Muscle of leg (tissue), 11 donors: ENCODE results near the gene CALHM4. TPM values are rescaled to one million over a fixed set of nuclear protein-coding genes. Genes with fewer than 3 reads are reported as not detected.

Source experiments
- DNase-seq: peaks from one replicate; pipeline ENCODE4 v3.0.0; 2013
- H3K27ac ChIP-seq: one replicate; pipeline ENCODE4 v1.5.1; 2013; ENCODE audit warnings: mild to moderate bottlenecking, low read length, control low read depth
- H3K27me3 ChIP-seq: one replicate; pipeline ENCODE4 v1.6.1; 2013; ENCODE audit warnings: low read length; ENCODE audit not compliant: control insufficient read depth, insufficient read depth
- H3K36me3 ChIP-seq: one replicate; pipeline ENCODE4 v1.6.1; 2013; ENCODE audit warnings: low read length; ENCODE audit not compliant: control insufficient read depth, insufficient read depth
- H3K4me1 ChIP-seq: one replicate; pipeline ENCODE4 v1.6.1; 2013; ENCODE audit warnings: low read length; ENCODE audit not compliant: control insufficient read depth, insufficient read depth
- H3K4me3 ChIP-seq: one replicate; pipeline ENCODE4 v1.5.1; 2013; ENCODE audit warnings: low read length, control low read depth
- H3K9me3 ChIP-seq: replicated peaks from 2 replicates; pipeline ENCODE4 v1.6.1; 2013; ENCODE audit warnings: low read depth, low read length; ENCODE audit not compliant: control insufficient read depth
- WGBS: methylation state at CpG from one replicate; pipeline ENCODE4 v1.1.5; 2013; ENCODE audit warnings: missing lambda C conversion rate; ENCODE audit not compliant: insufficient coverage; 5-methylcytosine and 5-hydroxymethylcytosine counted together
- polyA plus RNA-seq, 8 donors: library from polyadenylated mRNA; unstranded; fragments of 120-200 nt; gene quantifications; one replicate each; pipeline versions ENCODE4 v1.2.1 to v1.2.3, GENCODE V29; 2013; ENCODE audit warnings: inconsistent platforms in 1 of 8, low replicate concordance in 1 of 8; ENCODE audit not compliant: insufficient read length in 8 of 8, insufficient read depth in 1 of 8
- total RNA-seq: library from RNA; stranded (reverse); fragments of 120-200 nt; gene quantifications from one replicate; pipeline ENCODE4 v1.2.4, GENCODE V29; 2013

CALHM4 gene
- total and polyA plus RNA-seq, 9 donors, result 0.15 to 0.23 TPM; not detected in 7

GRCh38 chr6:116561377-116562018, 7.9 kb downstream of the CALHM4 start:
- no peak overlapping the region for H3K27ac ChIP-seq
- H3K36me3 ChIP-seq, result no peaks in the 10 kb centered on the region
- no peaks in the 10 kb centered on the region for H3K4me1 ChIP-seq
- peak; percentile 82 for DNase-seq
- no peak overlapping the region for H3K4me3 ChIP-seq
- H3K9me3 ChIP-seq, result no peaks in the 10 kb centered on the region
- 46% methylated on average over 6 of the region's 9 CpGs for WGBS
- H3K27me3 ChIP-seq, result peaks cover 6% of the 10 kb centered on the region

- H3K27ac ChIP-seq, result no peak overlapping the region
- H3K4me1 ChIP-seq, result no peaks in the 10 kb centered on the region
- H3K9me3 ChIP-seq, result no peaks in the 10 kb centered on the region
- H3K4me3 ChIP-seq, result no peak overlapping the region
- 88% methylated on average over 2 of the region's 4 CpGs for WGBS
- no peaks in the 10 kb centered on the region for H3K36me3 ChIP-seq
- no peak for DNase-seq
- H3K27me3 ChIP-seq, result peaks cover 6% of the 10 kb centered on the region
Observed at GRCh38 chr6:116562019-116562403, 8.5 kb downstream of the CALHM4 start.

GRCh38 chr6:116562614-116563013, 9.1 kb downstream of the CALHM4 start:
- H3K27ac ChIP-seq, result no peak overlapping the region
- no peaks in the 10 kb centered on the region for H3K4me1 ChIP-seq
- 60% methylated on average over 3 of the region's 3 CpGs for WGBS
- no peak for DNase-seq
- no peaks in the 10 kb centered on the region for H3K36me3 ChIP-seq
- no peaks in the 10 kb centered on the region for H3K9me3 ChIP-seq
- H3K4me3 ChIP-seq, result no peak overlapping the region
- H3K27me3 ChIP-seq, result peaks cover 6% of the 10 kb centered on the region

GRCh38 chr6:116563830-116564229, 10.3 kb downstream of the CALHM4 start:
- no peaks in the 10 kb centered on the region for H3K4me1 ChIP-seq
- 91% methylated on average over 9 of the region's 9 CpGs for WGBS
- no peak overlapping the region for H3K27ac ChIP-seq
- no peaks in the 10 kb centered on the region for H3K36me3 ChIP-seq
- DNase-seq, result no peak
- H3K4me3 ChIP-seq, result no peak overlapping the region
- no peaks in the 10 kb centered on the region for H3K9me3 ChIP-seq
- H3K27me3 ChIP-seq, result peaks cover 6% of the 10 kb centered on the region

GRCh38 chr6:116564311-116564710, 10.8 kb downstream of the CALHM4 start:
- no peak for DNase-seq
- WGBS, result no CpG with 5 or more reads among the region's 7 CpGs
- no peaks in the 10 kb centered on the region for H3K36me3 ChIP-seq
- H3K4me3 ChIP-seq, result no peak overlapping the region
- no peaks in the 10 kb centered on the region for H3K4me1 ChIP-seq
- no peak overlapping the region for H3K27ac ChIP-seq
- no peaks in the 10 kb centered on the region for H3K9me3 ChIP-seq
- peaks cover 6% of the 10 kb centered on the region for H3K27me3 ChIP-seq

- Histone ChIP-seq H3K36me3 (no peaks in the 10 kb centered on the region), H3K27ac (no peak overlapping the region), H3K27me3 (peaks cover 6% of the 10 kb centered on the region), H3K4me3 (no peak overlapping the region), H3K4me1 (no peaks in the 10 kb centered on the region), H3K9me3 (no peaks in the 10 kb centered on the region)
- peak; percentile 17 for DNase-seq
- 43% methylated on average over 38 of the region's 42 CpGs for WGBS
Observed at GRCh38 chr6:116564921-116565872, 11.6 kb downstream of the CALHM4 start.

- Histone ChIP-seq H3K4me3 (no peak overlapping the region), H3K27ac (no peak overlapping the region), H3K27me3 (peaks cover 6% of the 10 kb centered on the region), H3K36me3 (no peaks in the 10 kb centered on the region), H3K9me3 (no peaks in the 10 kb centered on the region), H3K4me1 (peaks cover 2% of the 10 kb centered on the region)
- no peak for DNase-seq
Observed at GRCh38 chr6:116568111-116568510, 14.6 kb downstream of the CALHM4 start.

GRCh38 chr6:116568821-116569755, 15.5 kb downstream of the CALHM4 start:
- Histone ChIP-seq H3K4me1 (peaks cover 2% of the 10 kb centered on the region), H3K4me3 (no peak overlapping the region), H3K9me3 (no peaks in the 10 kb centered on the region), H3K27ac (no peak overlapping the region), H3K36me3 (no peaks in the 10 kb centered on the region), H3K27me3 (peaks cover 6% of the 10 kb centered on the region)
- DNase-seq, result no peak
- WGBS, result no CpG with 5 or more reads among the region's 7 CpGs

GRCh38 chr6:116570856-116571682, 17.5 kb downstream of the CALHM4 start, which contains the start of gene RWDD1:
RWDD1 (plus strand) TSS chr6:116571504; CDS start chr6:116571583, 79 bp downstream.
- Histone ChIP-seq H3K27ac (peak within 1 kb of the TSS; percentile 94), H3K4me3 (peak within 1 kb of the TSS; percentile 99), H3K27me3 (no peaks in the 10 kb centered on the region), H3K36me3 (peaks cover 5% of the 10 kb centered on the region), H3K4me1 (peaks cover 2% of the 10 kb centered on the region), H3K9me3 (no peaks in the 10 kb centered on the region)
- WGBS, result under 1% methylated on average over 59 of the region's 62 CpGs
- peak; percentile 100 for DNase-seq
